GM12878 (cell line): ENCODE data around the gene DFFA. TPM values are rescaled to one million over a fixed set of nuclear protein-coding genes. Genes with fewer than 3 reads are reported as not detected.
A peak's percentile ranks its signal among the peaks of the same experiment; 100 is the strongest.

Experiments
- ATAC-seq: fragments of 200-7000 bp; cut with Tn5 transposase; 3 replicates; pipeline ENCODE4 v1.9.1; 2020; ENCODE audit warnings: mild to moderate bottlenecking, moderate library complexity
- BruUV-seq: library from RNA; stranded (reverse); fragments of 400-500 nt; replicated peaks from 2 replicates; lab custom pipeline; 2021; lab: Mats Ljungman, UMichigan
- CTCF ChIA-PET: fragments of 300-600 bp; sonication (Branson Sonifier 250); formaldehyde crosslinking; extraction: SDS; loops from one replicate; lab custom pipeline; 2021; ENCODE audit warnings: inconsistent platforms; lab: Yijun Ruan, JAX
- POLR2A ChIA-PET: fragments of 350-600 bp; formaldehyde crosslinking; extraction: SDS; loops from one replicate; lab custom pipeline; 2021; ENCODE audit warnings: inconsistent platforms; lab: Charles Lee
- RAD21 ChIA-PET: fragments of 300-600 bp; sonication (Branson Sonifier 250); formaldehyde crosslinking; loops from one replicate; lab custom pipeline; 2023; ENCODE audit warnings: antibody characterized with exemption; ENCODE audit not compliant: unreplicated experiment; lab: Charles Lee
- SMC1A ChIA-PET: fragments of 300-600 bp; sonication (Branson Sonifier 250); formaldehyde crosslinking; loops from one replicate; lab custom pipeline; 2023; ENCODE audit not compliant: unreplicated experiment, uncharacterized antibody; lab: Charles Lee
- DNase-seq: peaks from one replicate; pipeline ENCODE4 v3.0.0-alpha.2; 2011; ENCODE audit warnings: low read depth, low spot score
- FAIRE-seq: peaks from 3 replicates; lab custom pipeline; 2011; peaks lifted over from hg19 to GRCh38; lab: Jason Lieb, UNC
- H2AFZ ChIP-seq: 2 replicates; pipeline ENCODE4 v1.6.0; 2011; ENCODE audit warnings: low read depth, low read length, control low read depth; ENCODE audit not compliant: control insufficient read depth
- H3K27ac ChIP-seq: 2 replicates; pipeline ENCODE4 v1.5.1; 2011; ENCODE audit warnings: control low read depth; ENCODE audit not compliant: control insufficient read depth, insufficient read depth
- H3K27me3 ChIP-seq, 2 experiments: replicated peaks in 1 of 2; 2 replicates each; pipeline versions ENCODE4 v1.6.0 to v1.6.1; 2011; ENCODE audit warnings: low read length in 1 of 2; ENCODE audit not compliant: control insufficient read depth in 2 of 2, insufficient read depth in 2 of 2
- H3K36me3 ChIP-seq, 2 experiments: 2 replicates each; pipeline ENCODE4 v1.5.1; 2011; ENCODE audit warnings: low read length in 1 of 2; ENCODE audit not compliant: control insufficient read depth in 2 of 2, insufficient read depth in 2 of 2
- H3K4me1 ChIP-seq: 2 replicates; pipeline ENCODE4 v1.6.1; 2011; ENCODE audit warnings: mild to moderate bottlenecking, low read length, moderate library complexity, mixed read lengths; ENCODE audit not compliant: control insufficient read depth, insufficient read depth
- H3K4me2 ChIP-seq: 2 replicates; pipeline ENCODE4 v1.6.0; 2011; ENCODE audit warnings: control low read depth; ENCODE audit not compliant: control insufficient read depth, insufficient read depth
- H3K4me3 ChIP-seq: fragments of 200-600 bp; sonication (generic); 2 replicates; pipeline ENCODE4 v1.5.1; 2016
- H3K79me2 ChIP-seq: 2 replicates; pipeline ENCODE4 v1.6.0; 2011; ENCODE audit warnings: low read length; ENCODE audit not compliant: control insufficient read depth, insufficient read depth
- H3K9ac ChIP-seq: 2 replicates; pipeline ENCODE4 v1.8.0; 2011; ENCODE audit warnings: low read length, control low read depth, mixed read lengths; ENCODE audit not compliant: control insufficient read depth, insufficient read depth
- H3K9me3 ChIP-seq: replicated peaks from 3 replicates; pipeline ENCODE4 v1.5.1; 2011; ENCODE audit warnings: mild to moderate bottlenecking, low read length; ENCODE audit not compliant: control insufficient read depth, insufficient read depth
- H4K20me1 ChIP-seq: 2 replicates; pipeline ENCODE4 v1.6.0; 2011; ENCODE audit not compliant: control insufficient read depth, insufficient read depth
- ATF2 ChIP-seq: IDR thresholded peaks from 2 replicates; pipeline ENCODE4 v1.6.1; 2012; ENCODE audit warnings: low read length, inconsistent platforms
- BACH1 ChIP-seq: fragments of 450-650 bp; IDR thresholded peaks from 2 replicates; pipeline ENCODE4 v1.6.1; 2017; ENCODE audit warnings: mild to moderate bottlenecking, borderline replicate concordance
- BCLAF1 ChIP-seq: fragments of 450-650 bp; IDR thresholded peaks from 2 replicates; pipeline ENCODE4 v1.6.1; 2017; ENCODE audit warnings: antibody characterized with exemption, mild to moderate bottlenecking, moderate library complexity
- CEBPB ChIP-seq, 2 experiments: fragments of 150-350 bp in 1 of 2; IDR thresholded peaks; 2 replicates each; pipeline ENCODE4 v1.6.1; 2012 to 2014; ENCODE audit warnings: low read depth in 2 of 2, low read length in 2 of 2, borderline replicate concordance in 1 of 2, inconsistent platforms in 1 of 2
- CREM ChIP-seq: IDR thresholded peaks from 2 replicates; pipeline ENCODE4 v1.6.1; 2014; ENCODE audit warnings: antibody characterized with exemption, low read depth
- EED ChIP-seq: sonication (generic); IDR thresholded peaks from 2 replicates; pipeline ENCODE4 v1.6.1; 2016; ENCODE audit warnings: antibody characterized with exemption, low read depth
- ELK1 ChIP-seq: IDR thresholded peaks from 2 replicates; pipeline ENCODE4 v1.6.1; 2012; ENCODE audit warnings: low read depth, low read length, improper control_type of control experiment
- EP300 ChIP-seq, 2 experiments: fragments of 150-350 bp in 1 of 2; IDR thresholded peaks; 2 replicates each; pipeline ENCODE4 v1.6.1; 2011 to 2012; ENCODE audit warnings: low read depth in 2 of 2, low read length in 2 of 2, borderline replicate concordance in 1 of 2, improper control_type of control experiment in 1 of 2, inconsistent platforms in 1 of 2; ENCODE audit not compliant: control insufficient read depth in 1 of 2
- ETV6 ChIP-seq, 2 experiments: fragments of 450-650 bp in 1 of 2; IDR thresholded peaks in 1 of 2; conservative IDR thresholded peaks in 1 of 2; 2 replicates each; pipeline ENCODE4 v1.6.1; 2014; ENCODE audit warnings: antibody characterized with exemption in 1 of 2, borderline replicate concordance in 1 of 2, low read depth in 1 of 2, mild to moderate bottlenecking in 1 of 2, moderate library complexity in 1 of 2
- EZH2 ChIP-seq: IDR thresholded peaks from 2 replicates; pipeline ENCODE4 v1.6.1; 2012; ENCODE audit warnings: low read depth, mild to moderate bottlenecking, control low read depth, inconsistent platforms, low read length, borderline replicate concordance; ENCODE audit not compliant: control insufficient read depth
- FOS ChIP-seq: IDR thresholded peaks from 3 replicates; pipeline ENCODE4 v1.6.1; 2011; ENCODE audit warnings: borderline replicate concordance; ENCODE audit not compliant: insufficient read length; ENCODE audit errors: extremely low read depth
- FOXM1 ChIP-seq: IDR thresholded peaks from 2 replicates; pipeline ENCODE4 v1.6.1; 2012; ENCODE audit warnings: low read depth, mild to moderate bottlenecking, inconsistent platforms, low read length, moderate library complexity
- SUPT20H ChIP-seq: IDR thresholded peaks from 2 replicates; pipeline ENCODE4 v1.6.1; 2011; ENCODE audit warnings: low read depth, mild to moderate bottlenecking, low read length, moderate library complexity, borderline replicate concordance; ENCODE audit not compliant: control insufficient read depth
- ZBTB33 ChIP-seq: fragments of 450-650 bp; IDR thresholded peaks from 2 replicates; pipeline ENCODE4 v1.6.1; 2017; ENCODE audit warnings: mild to moderate bottlenecking
- ZNF622 ChIP-seq: fragments of 450-650 bp; IDR thresholded peaks from 2 replicates; pipeline ENCODE4 v1.6.1; 2017; ENCODE audit warnings: mild to moderate bottlenecking, inconsistent platforms
- WGBS: methylation state at CpG from one replicate; pipeline ENCODE4 v1.1.6; 2016; ENCODE audit warnings: low lambda C conversion rate; ENCODE audit not compliant: insufficient replicate concordance, insufficient coverage; ENCODE audit errors: missing lambda C conversion rate; 5-methylcytosine and 5-hydroxymethylcytosine counted together
- in situ Hi-C: fragments of 300-500 bp; cut with MboI; formaldehyde crosslinking; loops from 9 replicates; pipeline ENCODE4 v1.14.3; 2018; ENCODE audit warnings: mixed read lengths
- intact Hi-C: fragments of 100-400 bp; cut with micrococcal nuclease; formaldehyde crosslinking; loops from one replicate; pipeline ENCODE4 v1.14.2; 2022; ENCODE audit not compliant: unreplicated experiment
- polyA plus RNA-seq, 11 experiments: library from polyadenylated mRNA; depleted of rRNA in 4 of 11; unstranded in 6 of 11; stranded (reverse) in 5 of 11; fragments of >200 nt; fragmentation: Nextera tagmentation in 4 of 11; fragmentation: Illumina TruSeq in 1 of 11; extraction: Ambion mirVana in 4 of 11; extraction: Trizol in 1 of 11; gene quantifications; 1 replicate in 1 of 11; 2 replicates in 10 of 11; pipeline versions ENCODE4 v1.2.1 to v1.2.3, GENCODE V29; 2011 to 2016; ENCODE audit warnings: inconsistent platforms in 2 of 11, missing spikeins in 2 of 11, low read depth in 1 of 11
- total RNA-seq, 4 experiments: library from RNA; depleted of rRNA in 3 of 4; stranded (reverse); fragments of >200 nt in 3 of 4; fragmentation: Illumina TruSeq in 1 of 4; extraction: Trizol in 1 of 4; gene quantifications; 2 replicates each; pipeline versions ENCODE4 v1.2.1 to v1.2.3, GENCODE V29; 2013 to 2021

The DFFA gene
- total and polyA plus RNA-seq, 10 of the 15 experiments (the other 5 are each of a cell fraction or from before 2014, with no cell fraction given) = 37.4 to 83.8 (median 52.4) TPM

- H3K4me1 ChIP-seq = peaks cover 73% of the 10 kb centered on the region
- peaks cover 3 to 5% of the 10 kb centered on the region in 2 experiments; a peak in 2 of 4 replicates for H3K36me3 ChIP-seq
- H4K20me1 ChIP-seq = no peaks in the 10 kb centered on the region; the same call in 1 of the 2 replicates
- H3K9me3 ChIP-seq = no peaks in the 10 kb centered on the region
- H3K4me2 ChIP-seq = peak overlapping the region; percentile 2
- no peaks in the 10 kb centered on the region for H3K27me3 ChIP-seq
- POLR2A ChIA-PET = interaction anchor here (0.9 kb wide), 1 partner anchor 18 kb away, joined by 3 read pairs; no protein-coding TSS in a partner anchor
- RAD21 ChIA-PET = interaction anchor here (0.7 to 1.6 kb wide), 8 partner anchors 10 to 524 kb away, joined by 3 to 4 read pairs (median 3); no protein-coding TSS in a partner anchor
- intact Hi-C loops = loop anchor here (5.0 to 10.0 kb wide), 2 partner anchors 179 to 452 kb away; no protein-coding TSS in a partner anchor
- SMC1A ChIA-PET = interaction anchor here (0.7 to 3.5 kb wide), 14 partner anchors 9 to 524 kb away, joined by 3 to 21 read pairs (median 4); no protein-coding TSS in a partner anchor
- CTCF ChIA-PET = interaction anchor here (0.7 to 2.8 kb wide), 9 partner anchors 9 to 396 kb away, joined by 3 to 21 read pairs (median 6); no protein-coding TSS in a partner anchor
- peaks cover 66% of the 10 kb centered on the region for H3K79me2 ChIP-seq
- DNase-seq (no peak), FAIRE-seq (no peak), ATAC-seq (peak; percentile 43)
- BruUV-seq = no TSS peak
- peak overlapping the region; percentile 6; the same call in 1 of the 2 replicates for H3K9ac ChIP-seq
- peak overlapping the region; percentile 98 for H3K27ac ChIP-seq
- in situ Hi-C loops = no loop called here
- no peak overlapping the region for H3K4me3 ChIP-seq
- 74% methylated on average over 5 of the region's 5 CpGs for WGBS
- H2AFZ ChIP-seq = no peak overlapping the region
- TF ChIP-seq EZH2 = no peak
- peak; percentile 69; the same call in 1 of the 2 replicates for TF ChIP-seq ATF2
- no peak for TF ChIP-seq FOXM1
- no peak for TF ChIP-seq CREM
- TF ChIP-seq EED = peak; percentile 65
- TF ChIP-seq ZBTB33 = no peak
- TF ChIP-seq EP300 (IDR thresholded peaks at IDR 0.05; ENCODE audit: borderline replicate concordance in 1 of 2, control insufficient read depth in 1 of 2, low read depth in 2 of 2, low read length in 2 of 2) = peak in 1 of 2 experiments; percentile 50; a peak in 1 of 4 replicates
- no peak for TF ChIP-seq SUPT20H
- no peak for TF ChIP-seq ETV6 (conservative IDR thresholded peaks at IDR 0.05 in 1 of 2, IDR thresholded peaks at IDR 0.05 in 1 of 2; ENCODE audit: borderline replicate concordance in 1 of 2, low read depth in 1 of 2)
- TF ChIP-seq FOS = no peak
- TF ChIP-seq ZNF622 = no peak
- TF ChIP-seq CEBPB (IDR thresholded peaks at IDR 0.05; ENCODE audit: borderline replicate concordance in 1 of 2, low read depth in 2 of 2, low read length in 2 of 2) = no peak
- TF ChIP-seq ELK1 = no peak
- 0 out of 2 replicates have a peak, but pooled peaks have one; percentile 33 for TF ChIP-seq BACH1
- TF ChIP-seq BCLAF1 = no peak
Observed at GRCh38 chr1:10513199-10513598, 40.9 kb upstream of the DFFA start.
